ENCODE data around the gene TPSB2.

DNA sequence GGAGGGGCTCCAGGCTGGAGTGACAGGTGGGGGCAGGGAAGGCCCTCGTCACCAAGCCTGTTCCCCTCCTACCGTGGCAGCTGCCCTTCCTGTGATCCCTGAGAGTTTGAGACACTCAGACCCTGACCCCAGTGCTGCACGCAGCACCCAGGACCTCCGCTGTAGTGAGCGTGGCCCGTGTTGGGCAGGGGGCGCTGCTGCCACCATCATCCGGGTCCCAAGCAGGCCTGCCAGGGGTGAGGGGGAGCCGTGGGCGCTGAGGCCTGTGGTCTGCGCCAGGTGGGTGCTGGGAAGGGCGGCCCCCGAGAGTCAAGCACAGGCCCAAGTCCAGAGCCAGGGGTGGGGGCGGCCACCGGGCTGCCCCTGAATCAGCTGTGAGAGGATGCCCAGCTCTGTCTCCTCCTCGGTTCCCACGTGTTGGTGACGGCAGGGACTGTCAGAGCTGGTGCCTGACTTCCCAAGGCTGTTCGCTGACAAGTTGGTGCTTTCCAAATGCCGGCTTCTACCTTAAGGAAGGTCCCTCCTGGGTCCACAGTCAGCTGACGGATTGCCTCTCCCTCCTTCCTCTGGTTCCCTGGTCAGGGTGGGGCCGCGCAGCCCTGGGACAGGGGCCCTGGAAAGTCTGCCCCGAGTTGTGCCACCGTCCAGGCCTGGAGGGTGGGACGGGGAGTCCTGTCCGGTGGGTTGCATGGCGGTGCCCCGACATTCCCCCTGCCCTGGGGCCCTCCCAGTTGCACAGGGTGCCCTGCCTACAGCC, 36.0 kb downstream of the TPSB2 start:
- no peak for TF ChIP-seq EZH2 (IDR thresholded peaks at IDR 0.05; ENCODE audit: insufficient read depth, poor library complexity, severe bottlenecking)
- no peak for TF ChIP-seq EZH2phosphoT487 (IDR thresholded peaks at IDR 0.05; ENCODE audit: insufficient read depth, low read depth)

Measured in GM23248 (cell line).